Putamen (tissue), 1 donor: Measurements from ENCODE around the gene NEK9.

ENCODE experiments used
- DNase-seq: peaks from one replicate; pipeline ENCODE4 v3.0.0-alpha.2; 2016; ENCODE audit warnings: low spot score

The NEK9 gene

GRCh38 chr14:75066691-75067090 lies 60.2 kb downstream of the NEK9 start:
- DNase-seq: no peak

GRCh38 chr14:75064205-75064567 lies 62.7 kb downstream of the NEK9 start:
- no peak for DNase-seq

GRCh38 chr14:75063491-75064204 lies 63.2 kb downstream of the NEK9 start, which contains the start of gene ACYP1:
TSS of gene ACYP1 (minus strand) at chr14:75064024. CDS start at chr14:75063553, 471 bp downstream.
- peak; percentile 87 for DNase-seq

- DNase-seq: no peak
Measured at GRCh38 chr14:75063013-75063412, 63.8 kb downstream of the NEK9 start.

- DNase-seq: no peak
Measured at GRCh38 chr14:75060420-75060819, 66.4 kb downstream of the NEK9 start.

- DNase-seq: no peak
Measured at GRCh38 chr14:75059642-75060041, 67.2 kb downstream of the NEK9 start.

GRCh38 chr14:75054421-75054820 lies 72.4 kb downstream of the NEK9 start:
- DNase-seq: no peak

- no peak for DNase-seq
Measured at GRCh38 chr14:75053396-75054291, 73.2 kb downstream of the NEK9 start.

- no peak for DNase-seq
Measured at GRCh38 chr14:75051556-75051899, 75.3 kb downstream of the NEK9 start.

- DNase-seq: peak; percentile 88
Measured at GRCh38 chr14:75050852-75051555, 75.8 kb downstream of the NEK9 start, which contains the start of gene MLH3. TSS of gene MLH3 (minus strand) at chr14:75051467. CDS start at chr14:75049655, 1,812 bp downstream.

- no peak for DNase-seq
Measured at GRCh38 chr14:75049731-75050201, 77.1 kb downstream of the NEK9 start.

GRCh38 chr14:75049136-75049535 lies 77.7 kb downstream of the NEK9 start:
- peak; percentile 76 for DNase-seq

GRCh38 chr14:75048101-75048500 lies 78.7 kb downstream of the NEK9 start:
- DNase-seq: peak; percentile 28

GRCh38 chr14:75047506-75047905 lies 79.3 kb downstream of the NEK9 start:
- DNase-seq: no peak

GRCh38 chr14:75046899-75047298 lies 79.9 kb downstream of the NEK9 start:
- no peak for DNase-seq

- no peak for DNase-seq
Measured at GRCh38 chr14:75046275-75046674, 80.6 kb downstream of the NEK9 start.

GRCh38 chr14:75044752-75045151 lies 82.1 kb downstream of the NEK9 start:
- DNase-seq: no peak

- DNase-seq: no peak
Measured at GRCh38 chr14:75044322-75044721, 82.5 kb downstream of the NEK9 start.

GRCh38 chr14:75042035-75042434 lies 84.8 kb downstream of the NEK9 start:
- no peak for DNase-seq

- DNase-seq: no peak
Measured at GRCh38 chr14:75041613-75042012, 85.2 kb downstream of the NEK9 start.

GRCh38 chr14:75040959-75041358 lies 85.9 kb downstream of the NEK9 start:
- no peak for DNase-seq

- no peak for DNase-seq
Measured at GRCh38 chr14:75040507-75040906, 86.3 kb downstream of the NEK9 start.
